OCI-LY3 (cell line): ENCODE results near the gene ADGRL1.

Experiments
- CTCF ChIP-seq: fragments of 200-600, 300-600 bp; sonication (generic); IDR thresholded peaks from 2 replicates; pipeline ENCODE4 v1.5.1; 2014; ENCODE audit warnings: antibody characterized with exemption, low read length, low read depth
- EZH2phosphoT487 ChIP-seq: fragments of 200-600 bp; shearing (Covaris generic); IDR thresholded peaks from 2 replicates; pipeline ENCODE4 v1.6.1; 2018; ENCODE audit warnings: antibody characterized with exemption, mixed run types, low read depth

- no peak for TF ChIP-seq CTCF
- TF ChIP-seq EZH2phosphoT487: no peak
Observed at GRCh38 chr19:14135985-14136508, 69.9 kb downstream of the ADGRL1 start.
